ENCODE measurements around the gene HAUS1. TPM values are rescaled to one million over a fixed set of nuclear protein-coding genes. Genes with fewer than 3 reads are reported as not detected.
"Not testable (repeated sequence)": the region's sequence is repeated elsewhere in the genome, so short reads cannot be mapped to it uniquely, and the experiment has no call there.

HAUS1 gene
- total and polyA plus RNA-seq, 12 donors, result 5.5 to 20.3 (median 9.0) TPM

DNA sequence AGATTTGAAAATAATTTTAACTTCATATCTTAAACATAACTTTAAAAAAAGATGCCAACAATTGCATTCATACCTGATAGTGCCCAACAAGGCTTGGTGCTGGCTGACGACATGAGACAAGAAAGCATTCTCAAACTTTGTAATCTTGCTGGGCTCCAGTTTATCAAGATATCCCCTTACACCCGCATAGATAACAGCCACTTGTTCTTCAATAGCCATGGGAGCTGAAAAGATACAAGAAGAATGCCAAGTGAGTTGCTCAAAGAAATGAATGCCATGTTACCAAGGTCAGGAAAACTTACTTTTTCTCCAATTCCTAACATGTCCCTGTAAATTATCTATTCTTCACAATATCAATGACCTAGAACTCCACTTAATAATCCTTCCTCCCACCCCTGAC, 19.8 kb upstream of the HAUS1 start:
- Histone ChIP-seq H3K4me3 (no peak overlapping the region), H3K4me1 (peaks cover 0 to 30% (median 10%) of the 10 kb centered on the region in 9 donors), H3K27me3 (no peaks in the 10 kb centered on the region), H3K27ac (no peak overlapping the region), H3K36me3 (peaks cover 0 to 100% (median 78%) of the 10 kb centered on the region in 9 donors), H3K9me3 (no peaks in the 10 kb centered on the region)
- ATAC-seq (no peak), DNase-seq (no peak)
- TF ChIP-seq, protein P1, sequence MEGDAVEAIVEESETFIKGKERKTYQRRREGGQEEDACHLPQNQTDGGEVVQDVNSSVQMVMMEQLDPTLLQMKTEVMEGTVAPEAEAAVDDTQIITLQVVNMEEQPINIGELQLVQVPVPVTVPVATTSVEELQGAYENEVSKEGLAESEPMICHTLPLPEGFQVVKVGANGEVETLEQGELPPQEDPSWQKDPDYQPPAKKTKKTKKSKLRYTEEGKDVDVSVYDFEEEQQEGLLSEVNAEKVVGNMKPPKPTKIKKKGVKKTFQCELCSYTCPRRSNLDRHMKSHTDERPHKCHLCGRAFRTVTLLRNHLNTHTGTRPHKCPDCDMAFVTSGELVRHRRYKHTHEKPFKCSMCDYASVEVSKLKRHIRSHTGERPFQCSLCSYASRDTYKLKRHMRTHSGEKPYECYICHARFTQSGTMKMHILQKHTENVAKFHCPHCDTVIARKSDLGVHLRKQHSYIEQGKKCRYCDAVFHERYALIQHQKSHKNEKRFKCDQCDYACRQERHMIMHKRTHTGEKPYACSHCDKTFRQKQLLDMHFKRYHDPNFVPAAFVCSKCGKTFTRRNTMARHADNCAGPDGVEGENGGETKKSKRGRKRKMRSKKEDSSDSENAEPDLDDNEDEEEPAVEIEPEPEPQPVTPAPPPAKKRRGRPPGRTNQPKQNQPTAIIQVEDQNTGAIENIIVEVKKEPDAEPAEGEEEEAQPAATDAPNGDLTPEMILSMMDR (IDR thresholded peaks at IDR 0.05), result no peak
- intact Hi-C loops (cut with DNase I), result no loop called here
- WGBS, 2 donors, result 38 to 64% methylated on average over 2 of the region's 2 CpGs

DNA sequence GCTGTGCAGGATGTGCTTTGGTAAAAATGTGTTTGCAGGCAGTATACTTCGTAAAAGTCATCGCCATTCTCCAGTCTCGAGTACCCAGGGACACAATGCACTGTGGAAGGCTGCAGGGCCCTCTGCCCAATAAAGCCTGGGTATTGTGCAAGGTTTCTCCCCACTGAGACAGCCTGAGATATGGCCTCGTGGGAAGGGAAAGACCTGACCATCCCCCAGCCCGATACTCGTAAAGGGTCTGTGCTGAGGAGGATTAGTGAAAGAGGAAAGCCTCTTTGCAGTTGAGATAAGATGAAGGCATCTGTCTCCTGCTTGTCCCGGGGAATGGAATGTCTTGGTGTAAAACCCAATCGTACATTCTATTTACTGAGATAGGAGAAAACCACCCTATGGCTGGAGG, 15.7 kb upstream of the HAUS1 start:
- H3K4me3 ChIP-seq; H3K27me3 ChIP-seq; intact Hi-C loops (cut with DNase I); ATAC-seq; H3K9me3 ChIP-seq; DNase-seq; H3K27ac ChIP-seq: not testable (repeated sequence)
- peaks cover 0 to 100% (median 89%) of the 10 kb centered on the region in 9 donors for H3K36me3 ChIP-seq
- 27 to 44% methylated on average over 8 of the region's 8 CpGs for WGBS, 2 donors
- peaks cover 0 to 62% (median 33%) of the 10 kb centered on the region in 9 donors for H3K4me1 ChIP-seq

DNA sequence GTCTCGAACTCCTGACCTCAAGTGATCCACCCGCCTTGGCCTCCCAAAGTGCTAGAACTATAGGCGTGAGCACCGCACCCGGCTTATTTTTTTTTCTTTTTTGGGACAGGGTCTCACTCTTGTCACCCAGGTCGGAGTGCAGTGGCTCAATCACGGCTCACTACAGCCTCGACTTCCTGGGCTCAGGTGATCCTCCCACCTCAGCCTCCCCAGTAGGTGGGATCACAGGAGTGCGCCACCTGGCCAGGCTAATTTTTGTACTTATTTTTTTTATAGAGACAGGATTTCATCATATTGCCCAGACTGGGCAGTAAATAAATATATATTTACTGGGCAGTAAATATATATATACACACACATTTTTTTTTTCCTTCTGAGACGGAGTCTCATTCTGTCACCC, 8.7 kb upstream of the HAUS1 start:
- Histone ChIP-seq H3K9me3 (no peaks in the 10 kb centered on the region), H3K4me1 (peaks cover 0 to 73% (median 67%) of the 10 kb centered on the region in 9 donors), H3K36me3 (peaks cover 0 to 57% (median 33%) of the 10 kb centered on the region in 9 donors), H3K27ac (peak overlapping the region in 1 of 10 donors; percentile 9), H3K4me3 (peak overlapping the region in 9 of 10 donors; percentile 72 to 100 (median 86)), H3K27me3 (no peaks in the 10 kb centered on the region)
- WGBS, 2 donors, result 77% methylated on average over 10 of the region's 10 CpGs
- ATAC-seq (no peak), DNase-seq (no peak)
- TF ChIP-seq, protein P1 (IDR thresholded peaks at IDR 0.05), result no peak
- intact Hi-C loops (cut with DNase I), result no loop called here

DNA sequence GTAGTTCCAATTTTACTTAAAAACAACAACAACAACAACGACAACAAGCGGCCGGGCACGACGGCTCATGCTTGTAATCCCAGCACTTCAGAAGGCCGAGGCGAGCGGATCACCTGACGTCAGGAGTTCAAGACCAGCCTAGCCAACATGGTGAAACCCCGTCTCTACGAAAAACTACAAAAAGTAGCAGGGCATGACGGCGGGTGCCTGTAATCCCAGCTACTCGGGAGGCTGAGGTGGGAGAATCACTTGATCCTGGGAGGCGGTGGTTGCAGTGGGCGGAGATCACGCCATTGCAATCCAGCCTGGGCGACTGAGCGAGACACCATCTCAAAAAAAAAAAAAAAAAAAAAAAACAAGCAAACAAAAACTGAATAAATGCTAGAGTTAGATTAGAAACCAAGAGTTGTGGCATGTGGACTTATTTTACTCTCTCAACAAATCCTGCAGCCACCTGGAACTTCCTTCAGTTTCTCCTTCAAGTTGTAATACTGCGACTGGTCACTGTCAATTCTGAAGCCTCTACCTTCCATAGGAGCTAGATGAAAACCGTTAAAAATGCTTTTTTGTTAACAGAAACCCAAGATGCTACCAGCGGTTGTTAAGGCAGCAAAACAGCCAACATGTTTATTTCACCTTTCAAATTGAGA, 7.4 kb upstream of the HAUS1 start:
- peak overlapping the region; percentile 87 to 98 (median 95) for H3K27ac ChIP-seq
- H3K27me3 ChIP-seq, result no peaks in the 10 kb centered on the region
- no peaks in the 10 kb centered on the region for H3K9me3 ChIP-seq
- peaks cover 0 to 62% (median 55%) of the 10 kb centered on the region in 9 donors for H3K4me1 ChIP-seq
- ATAC-seq, result peak in 3 of 8 donors; percentile 14 to 17 (median 15)
- WGBS, 2 donors, result 23 to 36% methylated on average over 22 of the region's 22 CpGs
- peaks cover 0 to 45% (median 25%) of the 10 kb centered on the region in 9 donors for H3K36me3 ChIP-seq
- peak overlapping the region; percentile 72 to 100 (median 86) for H3K4me3 ChIP-seq
- intact Hi-C loops (cut with DNase I), result no loop called here
- no peak for DNase-seq
- TF ChIP-seq, protein P1 (IDR thresholded peaks at IDR 0.05), result no peak

DNA sequence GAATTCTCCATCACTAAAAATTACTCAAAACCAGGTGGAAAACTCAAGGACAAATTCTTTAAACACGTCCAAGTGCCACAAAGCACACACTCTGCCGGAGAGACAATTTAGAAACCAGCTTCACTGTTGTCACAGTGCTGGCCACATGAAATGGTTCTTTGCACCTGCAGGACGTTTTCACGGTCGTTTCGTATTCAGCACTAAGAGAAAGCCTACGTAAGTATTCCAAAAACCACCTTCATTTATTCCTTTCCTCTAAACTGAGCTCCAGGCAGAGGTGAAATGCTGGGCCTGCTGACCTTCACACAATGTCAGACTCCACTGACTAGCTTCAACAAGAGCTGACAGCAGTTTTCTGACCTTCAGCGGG, 6.8 kb upstream of the HAUS1 start:
- 0% methylated on average over 8 of the region's 8 CpGs for whole genome bisulfite sequencing, 2 donors
- peak overlapping the region; percentile 87 to 98 (median 95) for H3K27ac ChIP-seq
- peaks cover 0 to 56% (median 50%) of the 10 kb centered on the region in 9 donors for H3K4me1 ChIP-seq
- intact Hi-C loops (cut with DNase I), result no loop called here
- no peak for DNase-seq
- peak in 7 of 8 donors; percentile 3 to 44 (median 25) for ATAC-seq
- H3K27me3 ChIP-seq, result no peaks in the 10 kb centered on the region
- H3K9me3 ChIP-seq, result no peaks in the 10 kb centered on the region
- H3K4me3 ChIP-seq, result peak overlapping the region; percentile 72 to 100 (median 86)
- peaks cover 0 to 38% (median 21%) of the 10 kb centered on the region in 9 donors for H3K36me3 ChIP-seq
- TF ChIP-seq, protein P1 (IDR thresholded peaks at IDR 0.05), result no peak
